IMR-90 (cell line): ENCODE results near the gene PTPRN2. TPM values are rescaled to one million over a fixed set of nuclear protein-coding genes. Genes with fewer than 3 reads are reported as not detected.

Source experiments
- ATAC-seq: fragments of 200-7000 bp; cut with Tn5 transposase; 2 replicates; pipeline ENCODE4 v1.9.1; 2020; ENCODE audit warnings: low read depth, mild to moderate bottlenecking, moderate library complexity
- BruUV-seq: library from RNA; stranded (reverse); fragments of 400-500 nt; replicated peaks from 2 replicates; lab custom pipeline; 2021; lab: Mats Ljungman, UMichigan
- CTCF ChIA-PET: fragments of 300-600 bp; formaldehyde crosslinking; extraction: SDS; loops from one replicate; lab custom pipeline; 2021; ENCODE audit warnings: antibody characterized with exemption; lab: Yijun Ruan, JAX
- POLR2A ChIA-PET: fragments of 300-600 bp; sonication (Branson Sonifier 250); formaldehyde crosslinking; loops from one replicate; lab custom pipeline; 2022; ENCODE audit warnings: antibody characterized with exemption; ENCODE audit not compliant: unreplicated experiment; lab: Charles Lee
- DNase-seq: peaks from one replicate; pipeline ENCODE4 v3.0.0; 2013
- H2AFZ ChIP-seq: replicated peaks from 2 replicates; pipeline ENCODE3; 2013; ENCODE audit warnings: low read length, mild to moderate bottlenecking; ENCODE audit not compliant: poor library complexity
- H2AK5ac ChIP-seq: 2 replicates; pipeline ENCODE4 v1.6.1; 2013; ENCODE audit warnings: low read depth, low read length, inconsistent platforms
- H2AK9ac ChIP-seq: replicated peaks from 2 replicates; pipeline ENCODE3; 2013; ENCODE audit warnings: mild to moderate bottlenecking, low read depth, low read length, moderate library complexity; ENCODE audit not compliant: poor library complexity
- H2BK120ac ChIP-seq: 2 replicates; pipeline ENCODE4 v1.6.1; 2013; ENCODE audit warnings: low read depth, low read length, inconsistent platforms
- H2BK15ac ChIP-seq: 3 replicates; pipeline ENCODE4 v1.6.1; 2013; ENCODE audit warnings: low read depth, low read length, inconsistent platforms
- H2BK20ac ChIP-seq: 2 replicates; pipeline ENCODE4 v1.6.1; 2013; ENCODE audit warnings: low read depth, mild to moderate bottlenecking, inconsistent platforms, low read length, moderate library complexity
- H2BK5ac ChIP-seq: 2 replicates; pipeline ENCODE4 v1.6.1; 2013; ENCODE audit warnings: mild to moderate bottlenecking, low read depth, low read length, inconsistent platforms; ENCODE audit not compliant: poor library complexity, severe bottlenecking
- H3K14ac ChIP-seq: replicated peaks from 2 replicates; pipeline ENCODE4 v1.6.1; 2013; ENCODE audit warnings: low read depth, low read length, inconsistent platforms
- H3K18ac ChIP-seq: 2 replicates; pipeline ENCODE4 v1.6.1; 2013; ENCODE audit warnings: low read depth, low read length, control low read depth
- H3K23ac ChIP-seq: 2 replicates; pipeline ENCODE4 v1.6.1; 2013; ENCODE audit warnings: low read depth, low read length, inconsistent platforms
- H3K27ac ChIP-seq: 2 replicates; pipeline ENCODE4 v1.5.1; 2013; ENCODE audit warnings: mild to moderate bottlenecking, control low read depth, low read length; ENCODE audit not compliant: insufficient read depth
- H3K27me3 ChIP-seq: 2 replicates; pipeline ENCODE4 v1.6.1; 2013; ENCODE audit warnings: low read length; ENCODE audit not compliant: control insufficient read depth, insufficient read depth
- H3K36me3 ChIP-seq: 2 replicates; pipeline ENCODE4 v1.6.1; 2013; ENCODE audit warnings: low read length, mixed read lengths; ENCODE audit not compliant: control insufficient read depth, insufficient read depth
- H3K4ac ChIP-seq: 2 replicates; pipeline ENCODE4 v1.6.1; 2013; ENCODE audit warnings: low read depth, low read length, inconsistent platforms
- H3K4me1 ChIP-seq: 2 replicates; pipeline ENCODE4 v1.6.1; 2013; ENCODE audit warnings: low read length, mixed read lengths; ENCODE audit not compliant: control insufficient read depth, insufficient read depth
- H3K4me2 ChIP-seq: 2 replicates; pipeline ENCODE4 v1.6.1; 2013; ENCODE audit warnings: low read depth, mild to moderate bottlenecking, control low read depth, low read length, moderate library complexity
- H3K4me3 ChIP-seq: 2 replicates; pipeline ENCODE4 v1.5.1; 2013; ENCODE audit warnings: low read depth, mild to moderate bottlenecking, control low read depth, low read length, moderate library complexity; ENCODE audit not compliant: insufficient read depth
- H3K56ac ChIP-seq: 2 replicates; pipeline ENCODE4 v1.6.1; 2013; ENCODE audit warnings: low read length, inconsistent platforms; ENCODE audit not compliant: insufficient read depth; ENCODE audit errors: extremely low read depth
- H3K79me1 ChIP-seq, 2 experiments: 2 replicates each; pipeline ENCODE4 v1.6.1; 2013; ENCODE audit warnings: low read length in 2 of 2, inconsistent platforms in 1 of 2, low read depth in 1 of 2
- H3K9ac ChIP-seq: 2 replicates; pipeline ENCODE4 v1.6.1; 2013; ENCODE audit warnings: low read depth, low read length, control low read depth
- H3K9me1 ChIP-seq: 2 replicates; pipeline ENCODE4 v1.6.1; 2013; ENCODE audit warnings: low read length, inconsistent platforms; ENCODE audit not compliant: insufficient read depth
- H3K9me3 ChIP-seq: 2 replicates; pipeline ENCODE4 v1.6.1; 2013; ENCODE audit warnings: low read length; ENCODE audit not compliant: control insufficient read depth, insufficient read depth
- H4K20me1 ChIP-seq: 2 replicates; pipeline ENCODE4 v1.6.1; 2013; ENCODE audit warnings: low read length, inconsistent platforms; ENCODE audit not compliant: insufficient read depth
- H4K5ac ChIP-seq: 2 replicates; pipeline ENCODE4 v1.6.1; 2013; ENCODE audit warnings: mild to moderate bottlenecking, low read depth, low read length, control low read depth
- H4K8ac ChIP-seq, 2 experiments: 2 replicates each; pipeline ENCODE4 v1.6.1; 2013; ENCODE audit warnings: low read depth in 2 of 2, low read length in 2 of 2, control low read depth in 1 of 2, inconsistent platforms in 1 of 2
- H4K91ac ChIP-seq: 2 replicates; pipeline ENCODE4 v1.6.1; 2013; ENCODE audit warnings: low read depth, low read length, inconsistent platforms; ENCODE audit not compliant: insufficient read depth
- BHLHE40 ChIP-seq: fragments of 150-350 bp; IDR thresholded peaks from 2 replicates; pipeline ENCODE4 v1.6.1; 2016; ENCODE audit warnings: mild to moderate bottlenecking, low read depth, low read length
- CEBPB ChIP-seq: IDR thresholded peaks from 2 replicates; pipeline ENCODE4 v1.6.1; 2012; ENCODE audit warnings: low read depth, low read length, improper control_type of control experiment
- CHD1 ChIP-seq: IDR thresholded peaks from 2 replicates; pipeline ENCODE4 v1.6.1; 2012; ENCODE audit warnings: low read depth, low read length, improper control_type of control experiment
- FOS ChIP-seq: fragments of 150-350 bp; IDR thresholded peaks from 2 replicates; pipeline ENCODE4 v1.6.1; 2016; ENCODE audit warnings: low read depth, low read length
- MAFK ChIP-seq: IDR thresholded peaks from 2 replicates; pipeline ENCODE4 v1.6.1; 2012; ENCODE audit warnings: low read depth, low read length, improper control_type of control experiment
- MAZ ChIP-seq: IDR thresholded peaks from 2 replicates; pipeline ENCODE4 v1.6.1; 2012; ENCODE audit warnings: low read depth, mild to moderate bottlenecking, low read length, improper control_type of control experiment, moderate library complexity, borderline replicate concordance
- MXI1 ChIP-seq: IDR thresholded peaks from 2 replicates; pipeline ENCODE4 v1.6.1; 2012; ENCODE audit warnings: low read depth, mild to moderate bottlenecking, low read length, moderate library complexity, borderline replicate concordance
- NFE2L2 ChIP-seq: fragments of 150-350 bp; IDR thresholded peaks from 2 replicates; pipeline ENCODE4 v1.6.1; 2016; ENCODE audit warnings: low read depth, mild to moderate bottlenecking, low read length
- POLR2A ChIP-seq: IDR thresholded peaks from 2 replicates; pipeline ENCODE4 v1.6.1; 2012; ENCODE audit warnings: mild to moderate bottlenecking, low read depth, low read length
- RAD21 ChIP-seq: IDR thresholded peaks from 2 replicates; pipeline ENCODE4 v1.6.1; 2012; ENCODE audit warnings: low read length, improper control_type of control experiment
- RCOR1 ChIP-seq: IDR thresholded peaks from 2 replicates; pipeline ENCODE4 v1.6.1; 2012; ENCODE audit warnings: mild to moderate bottlenecking, low read length, improper control_type of control experiment; ENCODE audit not compliant: insufficient replicate concordance
- RFX5 ChIP-seq: IDR thresholded peaks from 2 replicates; pipeline ENCODE4 v1.8.0; 2012; ENCODE audit warnings: low read depth, mild to moderate bottlenecking, low read length, moderate library complexity
- SMC3 ChIP-seq: fragments of 150-350 bp; IDR thresholded peaks from 2 replicates; pipeline ENCODE4 v1.6.1; 2016; ENCODE audit warnings: low read depth, mild to moderate bottlenecking, antibody characterized with exemption, low read length, moderate library complexity
- WGBS, 2 experiments: methylation state at CpG; one replicate each; pipeline versions ENCODE4 v1.1.5 to v1.1.7; 2013; ENCODE audit warnings: missing lambda C conversion rate in 2 of 2; ENCODE audit not compliant: insufficient read length in 1 of 2; ENCODE audit errors: extremely low coverage in 2 of 2; 5-methylcytosine and 5-hydroxymethylcytosine counted together
- dilution Hi-C: fragments of 300-500 bp; cut with HindIII; formaldehyde crosslinking; loops from one replicate; pipeline ENCODE4 v1.14.3; 2018; ENCODE audit warnings: low sequenced_read_pairs; ENCODE audit not compliant: unreplicated experiment
- in situ Hi-C: fragments of 300-500 bp; cut with MboI; formaldehyde crosslinking; loops from 3 replicates; pipeline ENCODE4 v1.14.3; 2019; ENCODE audit warnings: low sequenced_read_pairs, inconsistent platforms, mixed read lengths
- intact Hi-C: fragments of 100-400 bp; cut with micrococcal nuclease; formaldehyde crosslinking; loops from 2 replicates; pipeline ENCODE4 v1.10.0; 2022
- polyA plus RNA-seq, 3 experiments: library from polyadenylated mRNA; depleted of rRNA; stranded (reverse); fragments of >200 nt; gene quantifications; 2 replicates each; pipeline ENCODE4 v1.2.3, GENCODE V29; 2012; ENCODE audit warnings: low replicate concordance in 1 of 3
- total RNA-seq: library from RNA; depleted of rRNA; stranded (reverse); fragments of >200 nt; gene quantifications from 2 replicates; pipeline ENCODE4 v1.2.3, GENCODE V29; 2012
- TF ChIP-seq, protein P1 (sequence below): fragments of 150-350 bp; IDR thresholded peaks from 2 replicates; pipeline ENCODE4 v1.6.1; 2017; ENCODE audit warnings: mild to moderate bottlenecking, antibody characterized with exemption, low read length, low read depth
- TF ChIP-seq, protein P2 (sequence below): fragments of 150-350 bp; IDR thresholded peaks from 2 replicates; pipeline ENCODE4 v1.6.1; 2016; ENCODE audit warnings: low read depth, mild to moderate bottlenecking, low read length, moderate library complexity, borderline replicate concordance
- TF ChIP-seq, protein P3 (sequence below): conservative IDR thresholded peaks from 2 replicates; pipeline ENCODE4 v1.5.1; 2012; ENCODE audit warnings: mild to moderate bottlenecking, low read depth, low read length, improper control_type of control experiment

PTPRN2 gene
- total and polyA plus RNA-seq, 2 of the 4 experiments (the other 2 are of a cell fraction), result 0.03 TPM; not detected in 1

DNA sequence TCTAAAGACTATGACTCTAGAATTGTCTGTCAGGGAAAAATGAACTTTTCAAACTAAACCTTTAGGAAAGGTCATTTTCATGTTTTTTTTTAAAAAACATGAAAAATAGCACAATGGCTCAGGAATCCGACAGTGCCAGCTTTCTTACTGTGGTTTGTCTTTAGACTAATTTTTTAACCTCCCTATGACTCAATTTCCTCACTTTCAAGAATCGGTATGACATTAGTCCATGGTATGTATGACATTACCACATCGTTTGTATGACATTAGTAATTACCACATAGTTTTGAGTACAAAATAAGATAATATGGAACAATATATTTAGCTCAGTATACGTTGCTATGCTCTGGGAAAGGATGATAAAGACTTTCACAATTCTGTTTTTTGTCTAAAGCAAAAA, 383.2 kb downstream of the PTPRN2 start:
- in situ Hi-C loops (no loop called here), dilution Hi-C loops (no loop called here), intact Hi-C loops (no loop called here)
- BruUV-seq, result no TSS peak
- H3K79me1 ChIP-seq, result no peaks in the 10 kb centered on the region
- no peaks in the 10 kb centered on the region for H3K4me1 ChIP-seq
- no peak overlapping the region for H4K5ac ChIP-seq
- no peak for DNase-seq
- no peaks in the 10 kb centered on the region for H3K27me3 ChIP-seq
- no peak overlapping the region for H4K91ac ChIP-seq
- no peaks in the 10 kb centered on the region for H3K36me3 ChIP-seq
- H3K4me2 ChIP-seq, result no peak overlapping the region
- H3K9ac ChIP-seq, result no peak overlapping the region
- H3K56ac ChIP-seq, result no peak overlapping the region
- no peak overlapping the region for H2BK20ac ChIP-seq
- no peak overlapping the region for H2AK9ac ChIP-seq
- WGBS, 2 experiments, result no CpG with 5 or more reads among the region's 4 CpGs
- no peak overlapping the region for H3K14ac ChIP-seq
- ChIA-PET CTCF (no interaction called here), POLR2A (no interaction called here)
- no peak overlapping the region for H3K4ac ChIP-seq
- H3K4me3 ChIP-seq, result no peak overlapping the region
- H2AFZ ChIP-seq, result no peak overlapping the region
- H3K27ac ChIP-seq, result no peak overlapping the region
- H3K9me3 ChIP-seq, result peaks cover 27% of the 10 kb centered on the region
- no peak overlapping the region for H2BK5ac ChIP-seq
- no peak overlapping the region for H2AK5ac ChIP-seq
- no peak overlapping the region for H2BK120ac ChIP-seq
- H3K9me1 ChIP-seq, result no peaks in the 10 kb centered on the region
- no peak for TF ChIP-seq NFE2L2
- no peak for TF ChIP-seq FOS
- no peak for TF ChIP-seq CEBPB
- TF ChIP-seq MAFK, result no peak
- no peak for TF ChIP-seq CHD1
- TF ChIP-seq BHLHE40, result no peak
- no peak for TF ChIP-seq RAD21
- TF ChIP-seq RFX5, result no peak
- no peak for TF ChIP-seq RCOR1
- no peak for TF ChIP-seq SMC3
- TF ChIP-seq, protein P1, sequence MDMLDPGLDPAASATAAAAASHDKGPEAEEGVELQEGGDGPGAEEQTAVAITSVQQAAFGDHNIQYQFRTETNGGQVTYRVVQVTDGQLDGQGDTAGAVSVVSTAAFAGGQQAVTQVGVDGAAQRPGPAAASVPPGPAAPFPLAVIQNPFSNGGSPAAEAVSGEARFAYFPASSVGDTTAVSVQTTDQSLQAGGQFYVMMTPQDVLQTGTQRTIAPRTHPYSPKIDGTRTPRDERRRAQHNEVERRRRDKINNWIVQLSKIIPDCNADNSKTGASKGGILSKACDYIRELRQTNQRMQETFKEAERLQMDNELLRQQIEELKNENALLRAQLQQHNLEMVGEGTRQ, result no peak
- TF ChIP-seq, protein P2, sequence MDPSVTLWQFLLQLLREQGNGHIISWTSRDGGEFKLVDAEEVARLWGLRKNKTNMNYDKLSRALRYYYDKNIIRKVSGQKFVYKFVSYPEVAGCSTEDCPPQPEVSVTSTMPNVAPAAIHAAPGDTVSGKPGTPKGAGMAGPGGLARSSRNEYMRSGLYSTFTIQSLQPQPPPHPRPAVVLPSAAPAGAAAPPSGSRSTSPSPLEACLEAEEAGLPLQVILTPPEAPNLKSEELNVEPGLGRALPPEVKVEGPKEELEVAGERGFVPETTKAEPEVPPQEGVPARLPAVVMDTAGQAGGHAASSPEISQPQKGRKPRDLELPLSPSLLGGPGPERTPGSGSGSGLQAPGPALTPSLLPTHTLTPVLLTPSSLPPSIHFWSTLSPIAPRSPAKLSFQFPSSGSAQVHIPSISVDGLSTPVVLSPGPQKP, result no peak
- TF ChIP-seq POLR2A, result no peak
- TF ChIP-seq, protein P3, sequence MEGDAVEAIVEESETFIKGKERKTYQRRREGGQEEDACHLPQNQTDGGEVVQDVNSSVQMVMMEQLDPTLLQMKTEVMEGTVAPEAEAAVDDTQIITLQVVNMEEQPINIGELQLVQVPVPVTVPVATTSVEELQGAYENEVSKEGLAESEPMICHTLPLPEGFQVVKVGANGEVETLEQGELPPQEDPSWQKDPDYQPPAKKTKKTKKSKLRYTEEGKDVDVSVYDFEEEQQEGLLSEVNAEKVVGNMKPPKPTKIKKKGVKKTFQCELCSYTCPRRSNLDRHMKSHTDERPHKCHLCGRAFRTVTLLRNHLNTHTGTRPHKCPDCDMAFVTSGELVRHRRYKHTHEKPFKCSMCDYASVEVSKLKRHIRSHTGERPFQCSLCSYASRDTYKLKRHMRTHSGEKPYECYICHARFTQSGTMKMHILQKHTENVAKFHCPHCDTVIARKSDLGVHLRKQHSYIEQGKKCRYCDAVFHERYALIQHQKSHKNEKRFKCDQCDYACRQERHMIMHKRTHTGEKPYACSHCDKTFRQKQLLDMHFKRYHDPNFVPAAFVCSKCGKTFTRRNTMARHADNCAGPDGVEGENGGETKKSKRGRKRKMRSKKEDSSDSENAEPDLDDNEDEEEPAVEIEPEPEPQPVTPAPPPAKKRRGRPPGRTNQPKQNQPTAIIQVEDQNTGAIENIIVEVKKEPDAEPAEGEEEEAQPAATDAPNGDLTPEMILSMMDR, result no peak
- TF ChIP-seq MAZ, result no peak
- TF ChIP-seq MXI1, result no peak
- H3K18ac ChIP-seq, result no peak overlapping the region
- H3K23ac ChIP-seq, result no peak overlapping the region
- no peaks in the 10 kb centered on the region for H4K20me1 ChIP-seq
- ATAC-seq, result no peak
- no peak overlapping the region for H4K8ac ChIP-seq
- no peak overlapping the region for H2BK15ac ChIP-seq
